Naive thymus-derived CD4-positive, alpha-beta T cell (primary cell): ENCODE measurements around the gene FGF18. TPM values are rescaled to one million over a fixed set of nuclear protein-coding genes. Genes with fewer than 3 reads are reported as not detected.

Experiments
- ATAC-seq: fragments of 150-1000 bp; cut with Tn5 transposase; 2 replicates; pipeline ENCODE4 v1.10.0; 2021; ENCODE audit warnings: mild to moderate bottlenecking, moderate library complexity
- CTCF ChIA-PET: fragments of 350-600 bp; sonication (Branson Sonifier 250); formaldehyde crosslinking; loops from one replicate; lab custom pipeline; 2021; ENCODE audit warnings: antibody characterized with exemption; lab: Charles Lee
- POLR2A ChIA-PET: fragments of 350-600 bp; sonication (Branson Sonifier 250); formaldehyde crosslinking; loops from one replicate; lab custom pipeline; 2021; ENCODE audit warnings: antibody characterized with exemption, inconsistent platforms; lab: Charles Lee
- DNase-seq, 9 donors: peaks; one replicate each; pipeline versions ENCODE4 v3.0.0 to v3.0.0-alpha.2; 2020 to 2022; ENCODE audit warnings: mixed read lengths in 1 of 9
- H3K27ac ChIP-seq: one replicate; pipeline ENCODE4 v1.7.0; 2013; ENCODE audit warnings: mild to moderate bottlenecking, low read depth, low read length, moderate library complexity
- H3K27me3 ChIP-seq, 2 donors: one replicate each; pipeline ENCODE4 v1.7.0; 2013; ENCODE audit warnings: low read length in 2 of 2, mild to moderate bottlenecking in 2 of 2, moderate library complexity in 2 of 2; ENCODE audit not compliant: control insufficient read depth in 2 of 2, insufficient read depth in 2 of 2
- H3K36me3 ChIP-seq, 3 experiments: 1 replicate in 2 of 3; 2 replicates in 1 of 3; pipeline ENCODE4 v1.7.0; 2013; ENCODE audit warnings: low read length in 3 of 3, mild to moderate bottlenecking in 3 of 3, moderate library complexity in 1 of 3; ENCODE audit not compliant: insufficient read depth in 3 of 3, control insufficient read depth in 2 of 3
- H3K4me1 ChIP-seq, 2 donors: one replicate each; pipeline ENCODE4 v1.7.0; 2013; ENCODE audit warnings: low read length in 2 of 2, mild to moderate bottlenecking in 2 of 2, moderate library complexity in 1 of 2; ENCODE audit not compliant: control insufficient read depth in 2 of 2, insufficient read depth in 2 of 2
- H3K4me3 ChIP-seq: 2 replicates; pipeline ENCODE4 v1.7.0; 2013; ENCODE audit warnings: mild to moderate bottlenecking, low read length
- H3K9me3 ChIP-seq, 3 experiments: 1 replicate in 2 of 3; 2 replicates in 1 of 3; pipeline ENCODE4 v1.7.0; 2013; ENCODE audit warnings: low read length in 3 of 3; ENCODE audit not compliant: control insufficient read depth in 2 of 3
- H3K27ac Mint-ChIP-seq, 9 donors: one replicate each; pipeline ENCODE4 v1.8.0; 2020 to 2022; ENCODE audit warnings: mixed read lengths in 9 of 9, mild to moderate bottlenecking in 8 of 9, moderate library complexity in 5 of 9, inconsistent platforms in 2 of 9
- H3K27me3 Mint-ChIP-seq, 5 donors: one replicate each; pipeline ENCODE4 v1.8.0; 2021 to 2022; ENCODE audit warnings: mixed read lengths in 5 of 5, mild to moderate bottlenecking in 1 of 5
- H3K36me3 Mint-ChIP-seq, 5 donors: one replicate each; pipeline ENCODE4 v1.8.0; 2020 to 2022; ENCODE audit warnings: mixed read lengths in 5 of 5, mild to moderate bottlenecking in 3 of 5, inconsistent platforms in 1 of 5
- H3K4me1 Mint-ChIP-seq, 7 donors: one replicate each; pipeline ENCODE4 v1.8.0; 2020 to 2022; ENCODE audit warnings: mixed read lengths in 7 of 7, mild to moderate bottlenecking in 3 of 7, inconsistent platforms in 1 of 7
- H3K4me3 Mint-ChIP-seq, 10 donors: one replicate each; pipeline ENCODE4 v1.8.0; 2020 to 2022; ENCODE audit warnings: mild to moderate bottlenecking in 10 of 10, mixed read lengths in 10 of 10, moderate library complexity in 6 of 10, inconsistent platforms in 2 of 10
- H3K9me3 Mint-ChIP-seq, 11 donors: one replicate each; pipeline ENCODE4 v1.8.0; 2020 to 2022; ENCODE audit warnings: mixed read lengths in 11 of 11, mild to moderate bottlenecking in 4 of 11, inconsistent platforms in 1 of 11, moderate library complexity in 1 of 11
- intact Hi-C, 2 donors: fragments of 100-400 bp; cut with micrococcal nuclease; formaldehyde crosslinking; loops; one replicate each; pipeline ENCODE4 v1.15.1; 2023
- polyA plus RNA-seq, 2 donors: library from polyadenylated mRNA; unstranded; fragments of 300-500 nt; fragmentation: Illumina TruSeq; gene quantifications; one replicate each; pipeline ENCODE4 v1.2.3, GENCODE V29; 2021
- total RNA-seq, 6 experiments: library from RNA in 5 of 6; stranded (reverse) in 5 of 6; gene quantifications; 1 replicate in 5 of 6; 2 replicates in 1 of 6; pipeline ENCODE4 v1.2.3 and lab custom pipeline; 2021 to 2026

FGF18 gene
- total and polyA plus RNA-seq, 7 experiments from 2014 or later: 0.24 to 0.44 TPM; not detected in 5

- H3K9me3 Mint-ChIP-seq: peaks cover 0 to 2% (median 0%) of the 10 kb centered on the region in 11 donors
- no peak for DNase-seq
- Histone ChIP-seq H3K4me1 (peaks cover 0 to 5% of the 10 kb centered on the region in 2 donors), H3K36me3 (no peaks in the 10 kb centered on the region), H3K9me3 (no peaks in the 10 kb centered on the region), H3K27me3 (peaks cover 3 to 4% of the 10 kb centered on the region in 2 donors), H3K4me3 (no peak overlapping the region), H3K27ac (no peak overlapping the region)
- no peak overlapping the region for H3K27ac Mint-ChIP-seq
- CTCF ChIA-PET: no interaction called here
- H3K4me1 Mint-ChIP-seq: peaks cover 0 to 15% (median 7%) of the 10 kb centered on the region in 7 donors
- no peak overlapping the region for H3K4me3 Mint-ChIP-seq
- no peaks in the 10 kb centered on the region for H3K36me3 Mint-ChIP-seq
- POLR2A ChIA-PET: no interaction called here
- ATAC-seq: no peak
- intact Hi-C loops: no loop called here
- H3K27me3 Mint-ChIP-seq: peaks cover 11 to 33% (median 20%) of the 10 kb centered on the region in 5 donors
Measured at GRCh38 chr5:171424726-171425125, 5.3 kb downstream of the FGF18 start.

- peaks cover 0 to 2% (median 0%) of the 10 kb centered on the region in 11 donors for H3K9me3 Mint-ChIP-seq
- H3K4me1 Mint-ChIP-seq: peaks cover 0 to 8% (median 4%) of the 10 kb centered on the region in 7 donors
- peaks cover 1 to 3% of the 10 kb centered on the region in 2 donors for H3K27me3 ChIP-seq
- intact Hi-C loops: no loop called here
- POLR2A ChIA-PET: no interaction called here
- no peak overlapping the region for H3K4me3 Mint-ChIP-seq
- H3K27me3 Mint-ChIP-seq: peaks cover 10 to 33% (median 15%) of the 10 kb centered on the region in 5 donors
- H3K9me3 ChIP-seq: no peaks in the 10 kb centered on the region
- CTCF ChIA-PET: interaction anchor here (0.7 kb wide), 1 partner anchor 1633 kb away, joined by 6 read pairs; no protein-coding TSS in a partner anchor
- H3K4me3 ChIP-seq: no peak overlapping the region
- no peak for DNase-seq
- H3K27ac ChIP-seq: no peak overlapping the region
- H3K36me3 ChIP-seq: no peaks in the 10 kb centered on the region
- no peak overlapping the region for H3K27ac Mint-ChIP-seq
- no peak for ATAC-seq
- no peaks in the 10 kb centered on the region for H3K36me3 Mint-ChIP-seq
- peaks cover 0 to 2% of the 10 kb centered on the region in 2 donors for H3K4me1 ChIP-seq
Measured at GRCh38 chr5:171425596-171426244, 6.3 kb downstream of the FGF18 start.

- CTCF ChIA-PET: no interaction called here
- intact Hi-C loops: no loop called here
- Mint-ChIP-seq H3K4me1 (peaks cover 0 to 2% (median 0%) of the 10 kb centered on the region in 7 donors), H3K36me3 (no peaks in the 10 kb centered on the region), H3K27me3 (peaks cover 4 to 28% (median 9%) of the 10 kb centered on the region in 5 donors), H3K4me3 (no peak overlapping the region), H3K27ac (no peak overlapping the region), H3K9me3 (no peaks in the 10 kb centered on the region)
- no peaks in the 10 kb centered on the region for H3K9me3 ChIP-seq
- DNase-seq: no peak
- ATAC-seq: no peak
- no peaks in the 10 kb centered on the region for H3K36me3 ChIP-seq
- H3K27ac ChIP-seq: no peak overlapping the region
- peaks cover 0 to 1% of the 10 kb centered on the region in 2 donors for H3K27me3 ChIP-seq
- POLR2A ChIA-PET: no interaction called here
- H3K4me1 ChIP-seq: no peaks in the 10 kb centered on the region
- H3K4me3 ChIP-seq: no peak overlapping the region
Measured at GRCh38 chr5:171426266-171426665, 6.8 kb downstream of the FGF18 start.

GRCh38 chr5:171426680-171427079 is 7.2 kb downstream of the FGF18 start:
- no peak for ATAC-seq
- Histone ChIP-seq H3K4me1 (no peaks in the 10 kb centered on the region), H3K9me3 (no peaks in the 10 kb centered on the region), H3K27me3 (no peaks in the 10 kb centered on the region), H3K4me3 (no peak overlapping the region), H3K27ac (no peak overlapping the region), H3K36me3 (no peaks in the 10 kb centered on the region)
- no peak for DNase-seq
- Mint-ChIP-seq H3K4me1 (no peaks in the 10 kb centered on the region), H3K27me3 (peaks cover under 1 to 24% (median 6%) of the 10 kb centered on the region in 5 donors), H3K27ac (no peak overlapping the region), H3K36me3 (no peaks in the 10 kb centered on the region), H3K9me3 (no peaks in the 10 kb centered on the region), H3K4me3 (no peak overlapping the region)
- intact Hi-C loops: no loop called here
- ChIA-PET CTCF (no interaction called here), POLR2A (no interaction called here)

- Mint-ChIP-seq H3K9me3 (no peaks in the 10 kb centered on the region), H3K27me3 (peaks cover 0 to 20% (median under 1%) of the 10 kb centered on the region in 5 donors), H3K27ac (no peak overlapping the region), H3K36me3 (no peaks in the 10 kb centered on the region), H3K4me3 (no peak overlapping the region), H3K4me1 (no peaks in the 10 kb centered on the region)
- Histone ChIP-seq H3K36me3 (no peaks in the 10 kb centered on the region), H3K27ac (no peak overlapping the region), H3K4me3 (no peak overlapping the region), H3K27me3 (no peaks in the 10 kb centered on the region), H3K4me1 (no peaks in the 10 kb centered on the region), H3K9me3 (no peaks in the 10 kb centered on the region)
- ATAC-seq (no peak), DNase-seq (no peak)
- ChIA-PET POLR2A (no interaction called here), CTCF (interaction anchor here (0.6 kb wide), 1 partner anchor 1650 kb away, joined by 4 read pairs; no protein-coding TSS in a partner anchor)
- intact Hi-C loops: no loop called here
Measured at GRCh38 chr5:171427318-171428167, 8.1 kb downstream of the FGF18 start.

GRCh38 chr5:171428168-171428696 is 8.8 kb downstream of the FGF18 start:
- ChIA-PET CTCF (no interaction called here), POLR2A (no interaction called here)
- Mint-ChIP-seq H3K4me3 (no peak overlapping the region), H3K4me1 (no peaks in the 10 kb centered on the region), H3K9me3 (no peaks in the 10 kb centered on the region), H3K27ac (no peak overlapping the region), H3K36me3 (no peaks in the 10 kb centered on the region), H3K27me3 (peaks cover 0 to 15% (median 0%) of the 10 kb centered on the region in 5 donors)
- H3K9me3 ChIP-seq: no peaks in the 10 kb centered on the region
- H3K27ac ChIP-seq: no peak overlapping the region
- DNase-seq (no peak), ATAC-seq (no peak)
- no peaks in the 10 kb centered on the region for H3K36me3 ChIP-seq
- no peak overlapping the region for H3K4me3 ChIP-seq
- intact Hi-C loops: no loop called here
- H3K27me3 ChIP-seq: no peaks in the 10 kb centered on the region
- H3K4me1 ChIP-seq: no peaks in the 10 kb centered on the region
